Fibroblast of lung (primary cell): ENCODE results near the gene EML4. TPM values are rescaled to one million over a fixed set of nuclear protein-coding genes. Genes with fewer than 3 reads are reported as not detected.

Experiments
- DNase-seq, 2 donors: peaks; one replicate each; pipeline versions ENCODE4 v3.0.0 to v3.0.0-alpha.2; 2010; ENCODE audit warnings: low read depth in 2 of 2
- H2AFZ ChIP-seq: 2 replicates; pipeline ENCODE4 v1.5.1; 2012; ENCODE audit warnings: low read length, control low read depth, inconsistent platforms
- H3K27ac ChIP-seq: 2 replicates; pipeline ENCODE4 v1.5.1; 2011; ENCODE audit warnings: low read length, control low read depth; ENCODE audit not compliant: insufficient read depth
- H3K27me3 ChIP-seq: 2 replicates; pipeline ENCODE4 v1.5.1; 2011; ENCODE audit warnings: mild to moderate bottlenecking, low read length; ENCODE audit not compliant: control insufficient read depth, insufficient read depth
- H3K36me3 ChIP-seq: 2 replicates; pipeline ENCODE4 v1.5.1; 2011; ENCODE audit warnings: low read length; ENCODE audit not compliant: control insufficient read depth, insufficient read depth
- H3K4me1 ChIP-seq: 2 replicates; pipeline ENCODE4 v1.5.1; 2011; ENCODE audit warnings: low read length; ENCODE audit not compliant: control insufficient read depth, insufficient read depth; ENCODE audit errors: extremely low read depth
- H3K4me2 ChIP-seq: 2 replicates; pipeline ENCODE4 v1.5.1; 2011; ENCODE audit warnings: low read length, control low read depth; ENCODE audit not compliant: insufficient read depth; ENCODE audit errors: extremely low read depth
- H3K4me3 ChIP-seq, 4 experiments: fragments of 200-600 bp in 1 of 4; sonication (generic) in 1 of 4; replicated peaks in 1 of 4; 2 replicates each; pipeline ENCODE4 v1.5.1; 2011 to 2016; ENCODE audit warnings: low read length in 4 of 4, low read depth in 3 of 4, mild to moderate bottlenecking in 3 of 4, control low read depth in 2 of 4, inconsistent platforms in 1 of 4, mixed read lengths in 1 of 4; ENCODE audit not compliant: insufficient read depth in 1 of 4; ENCODE audit errors: control extremely low read depth in 1 of 4
- H3K79me2 ChIP-seq: 2 replicates; pipeline ENCODE4 v1.5.1; 2012; ENCODE audit warnings: mild to moderate bottlenecking, low read length, inconsistent platforms; ENCODE audit not compliant: control insufficient read depth, insufficient read depth
- H3K9ac ChIP-seq: 2 replicates; pipeline ENCODE4 v1.5.1; 2011; ENCODE audit warnings: mild to moderate bottlenecking, low read length, control low read depth; ENCODE audit not compliant: insufficient read depth
- H3K9me3 ChIP-seq: 2 replicates; pipeline ENCODE4 v1.5.1; 2012; ENCODE audit warnings: low read depth, low read length; ENCODE audit not compliant: control insufficient read depth, insufficient read depth
- H4K20me1 ChIP-seq: 2 replicates; pipeline ENCODE4 v1.5.1; 2011; ENCODE audit warnings: low read length; ENCODE audit not compliant: control insufficient read depth, insufficient read depth; ENCODE audit errors: extremely low read depth
- CTCF ChIP-seq, 2 donors: IDR thresholded peaks in 1 of 2; conservative IDR thresholded peaks in 1 of 2; 1 replicate in 1 of 2; 2 replicates in 1 of 2; pipeline ENCODE4 v1.5.1; 2011 to 2012; ENCODE audit warnings: low read length in 2 of 2, control low read depth in 1 of 2, inconsistent platforms in 1 of 2, low read depth in 1 of 2, mild to moderate bottlenecking in 1 of 2
- EZH2 ChIP-seq: IDR thresholded peaks from 2 replicates; pipeline ENCODE4 v1.5.1; 2012; ENCODE audit warnings: low read length, control low read depth, mild to moderate bottlenecking; ENCODE audit errors: missing control alignments
- polyA plus RNA-seq, 2 donors: library from polyadenylated mRNA; depleted of rRNA in 1 of 2; stranded (reverse) in 1 of 2; unstranded in 1 of 2; fragments of >200 nt; gene quantifications; 2 replicates each; pipeline ENCODE4 v1.2.1, GENCODE V29; 2011 to 2012; ENCODE audit warnings: missing spikeins in 1 of 2
- total RNA-seq: library from RNA; depleted of rRNA; stranded (reverse); fragments of >200 nt; gene quantifications from 2 replicates; pipeline ENCODE4 v1.2.1, GENCODE V29; 2014

EML4 gene
- total and polyA plus RNA-seq, 2 donors (not counting 1 experiment from before 2014, with no cell fraction given), result 49.5 to 62.7 TPM

GRCh38 chr2:42135381-42136312 is 33.5 kb upstream of the EML4 start:
- Histone ChIP-seq H3K27me3 (no peaks in the 10 kb centered on the region), H3K4me1 (peaks cover 34% of the 10 kb centered on the region), H3K27ac (no peak overlapping the region), H4K20me1 (no peaks in the 10 kb centered on the region), H3K9me3 (no peaks in the 10 kb centered on the region), H3K36me3 (no peaks in the 10 kb centered on the region), H3K9ac (no peak overlapping the region), H3K79me2 (no peaks in the 10 kb centered on the region), H3K4me2 (no peak overlapping the region), H2AFZ (no peak overlapping the region), H3K4me3 (no peak overlapping the region)
- no peak for DNase-seq
- TF ChIP-seq EZH2 (no peak), CTCF (conservative IDR thresholded peaks at IDR 0.05 in 1 of 2, IDR thresholded peaks at IDR 0.05 in 1 of 2; ENCODE audit: low read depth in 1 of 2, low read length in 2 of 2) (no peak)

GRCh38 chr2:42136782-42137124 is 32.4 kb upstream of the EML4 start:
- TF ChIP-seq CTCF (conservative IDR thresholded peaks at IDR 0.05 in 1 of 2, IDR thresholded peaks at IDR 0.05 in 1 of 2; ENCODE audit: low read depth in 1 of 2, low read length in 2 of 2), result no peak
- no peak for TF ChIP-seq EZH2
- Histone ChIP-seq H3K36me3 (no peaks in the 10 kb centered on the region), H3K4me1 (peaks cover 31% of the 10 kb centered on the region), H3K4me2 (no peak overlapping the region), H3K4me3 (no peak overlapping the region), H3K27me3 (no peaks in the 10 kb centered on the region), H3K79me2 (no peaks in the 10 kb centered on the region), H3K27ac (no peak overlapping the region), H3K9me3 (no peaks in the 10 kb centered on the region), H3K9ac (no peak overlapping the region), H4K20me1 (no peaks in the 10 kb centered on the region), H2AFZ (no peak overlapping the region)
- peak; percentile 29 to 63 for DNase-seq

- TF ChIP-seq EZH2 (no peak), CTCF (conservative IDR thresholded peaks at IDR 0.05 in 1 of 2, IDR thresholded peaks at IDR 0.05 in 1 of 2; ENCODE audit: low read depth in 1 of 2, low read length in 2 of 2) (no peak)
- H3K4me2 ChIP-seq, result no peak overlapping the region
- H3K36me3 ChIP-seq, result no peaks in the 10 kb centered on the region
- H3K27me3 ChIP-seq, result no peaks in the 10 kb centered on the region
- H3K9ac ChIP-seq, result no peak overlapping the region
- H3K4me1 ChIP-seq, result peaks cover 26% of the 10 kb centered on the region
- no peaks in the 10 kb centered on the region for H3K79me2 ChIP-seq
- H2AFZ ChIP-seq, result no peak overlapping the region
- DNase-seq, result no peak
- no peaks in the 10 kb centered on the region for H3K9me3 ChIP-seq
- H3K27ac ChIP-seq, result no peak overlapping the region
- H3K4me3 ChIP-seq, result no peak overlapping the region
- H4K20me1 ChIP-seq, result no peaks in the 10 kb centered on the region
These were observed 31.9 kb upstream of the EML4 start for GRCh38 chr2:42137125-42137841.
